HL-60/S4 treated with phorbol 12-myristate 13-acetate at 8.2 ng/mL for 4 days and 3 days (cell line): ENCODE results near the gene LAMC2.

ENCODE experiments used
- in situ Hi-C: fragments of 300-500 bp; cut with MboI; formaldehyde crosslinking; loops from 2 replicates; pipeline ENCODE4 v1.15.0; 2022; ENCODE audit warnings: low sequenced_read_pairs

The LAMC2 gene

GRCh38 chr1:183282101-183282855, 96.2 kb downstream of the LAMC2 start:
- in situ Hi-C loops, result loop anchor here (10.0 to 25.0 kb wide), 2 partner anchors 255 to 343 kb away; no protein-coding TSS in a partner anchor

DNA sequence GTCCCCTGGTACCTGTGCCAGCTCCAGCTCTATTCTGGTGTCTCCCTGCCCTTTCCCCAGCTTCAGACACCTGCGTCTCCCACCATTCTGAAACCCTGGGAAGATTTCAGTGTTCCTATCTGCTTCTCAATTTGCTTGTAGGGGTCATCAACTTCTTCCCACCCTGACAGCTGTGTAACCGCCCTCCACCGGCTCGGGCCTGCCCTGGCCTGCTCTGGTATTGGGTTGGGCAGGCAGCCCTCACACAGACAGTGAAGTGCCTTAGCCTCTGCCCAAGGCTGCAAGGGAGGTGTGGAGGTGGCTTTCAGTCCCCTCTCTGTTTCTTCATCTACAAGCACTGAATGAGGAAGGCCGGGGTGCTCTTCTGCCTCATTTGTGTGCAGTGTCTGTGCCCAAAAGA, 97.2 kb downstream of the LAMC2 start:
- in situ Hi-C loops, result loop anchor here (10.0 to 25.0 kb wide), 2 partner anchors 254 to 342 kb away; no protein-coding TSS in a partner anchor

DNA sequence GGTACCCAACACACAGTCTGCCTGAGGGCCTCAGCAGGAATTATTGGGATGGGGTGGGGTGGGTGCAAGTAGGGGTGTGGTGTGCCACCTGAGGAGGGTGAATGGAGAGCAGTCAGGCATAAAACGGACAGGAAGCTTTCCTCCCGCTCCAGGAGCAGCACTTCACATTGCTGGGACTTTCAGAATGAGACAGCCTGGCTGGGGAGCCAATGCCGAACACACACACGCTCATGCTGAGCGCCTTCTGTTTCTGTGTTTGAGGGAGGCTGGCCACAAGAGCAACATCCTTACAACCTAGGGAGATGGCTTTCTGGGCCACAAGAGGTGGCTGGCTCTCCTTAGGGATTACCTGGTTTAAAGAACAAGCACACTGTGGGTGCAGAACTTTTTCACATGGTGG, 98.0 kb downstream of the LAMC2 start:
- in situ Hi-C loops, result loop anchor here (10.0 to 25.0 kb wide), 2 partner anchors 253 to 341 kb away; no protein-coding TSS in a partner anchor

- in situ Hi-C loops, result loop anchor here (10.0 to 25.0 kb wide), 2 partner anchors 252 to 340 kb away; no protein-coding TSS in a partner anchor
Observed at GRCh38 chr1:183285256-183285655, 99.2 kb downstream of the LAMC2 start.

- in situ Hi-C loops, result loop anchor here (10.0 to 25.0 kb wide), 2 partner anchors 252 to 339 kb away; no protein-coding TSS in a partner anchor
Observed at GRCh38 chr1:183285746-183286145, 99.7 kb downstream of the LAMC2 start.

GRCh38 chr1:183287191-183287675, 101.2 kb downstream of the LAMC2 start:
- in situ Hi-C loops, result loop anchor here (10.0 to 25.0 kb wide), 2 partner anchors 250 to 338 kb away; no protein-coding TSS in a partner anchor

DNA sequence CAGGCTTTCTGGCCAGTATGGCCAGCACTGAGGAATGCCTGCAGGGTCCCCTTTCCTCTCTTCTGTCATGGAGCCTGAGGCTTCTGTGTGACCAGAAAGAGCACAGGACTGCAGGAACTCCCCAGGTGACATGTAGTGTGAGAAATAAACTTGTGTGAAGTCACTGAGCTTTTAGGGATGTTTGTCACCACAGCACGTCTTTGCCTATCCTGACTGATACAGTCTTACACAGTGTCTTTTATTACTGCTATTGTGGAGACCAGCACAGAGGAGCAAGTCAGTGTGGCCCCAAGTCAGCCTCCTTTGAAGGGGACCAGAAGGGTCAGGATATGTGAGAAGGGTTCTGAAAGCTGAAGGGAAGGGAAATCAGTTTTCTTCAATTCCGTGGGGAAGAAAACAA, 102.5 kb downstream of the LAMC2 start:
- in situ Hi-C loops, result loop anchor here (10.0 to 25.0 kb wide), 2 partner anchors 249 to 336 kb away; no protein-coding TSS in a partner anchor

GRCh38 chr1:183289051-183289496, 103.0 kb downstream of the LAMC2 start:
- in situ Hi-C loops, result loop anchor here (10.0 to 25.0 kb wide), 2 partner anchors 248 to 336 kb away; no protein-coding TSS in a partner anchor

DNA sequence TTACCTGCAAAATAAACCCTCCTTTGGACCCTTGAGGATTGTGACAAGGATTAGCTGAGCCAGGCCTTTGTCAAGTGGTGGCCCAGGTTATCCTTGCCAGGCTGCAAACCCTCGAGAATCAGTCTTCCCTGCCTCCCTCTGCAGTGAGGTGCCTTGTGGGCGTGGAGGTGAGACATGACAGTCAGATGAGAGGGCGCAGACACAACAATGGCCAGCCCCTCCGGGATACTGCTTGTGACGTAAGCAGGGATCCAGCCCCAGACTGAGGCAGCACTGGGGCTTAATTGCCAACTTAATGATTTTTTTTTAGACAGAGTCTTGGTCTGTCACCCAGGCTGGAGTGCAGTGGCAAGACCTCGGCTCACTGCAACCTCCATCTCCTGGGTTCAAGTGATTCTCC, 104.6 kb downstream of the LAMC2 start:
- in situ Hi-C loops, result loop anchor here (25.0 kb wide), 1 partner anchor 247 kb away; no protein-coding TSS in a partner anchor

- in situ Hi-C loops, result loop anchor here (25.0 kb wide), 1 partner anchor 246 kb away; no protein-coding TSS in a partner anchor
Observed at GRCh38 chr1:183291216-183291762, 105.2 kb downstream of the LAMC2 start.

DNA sequence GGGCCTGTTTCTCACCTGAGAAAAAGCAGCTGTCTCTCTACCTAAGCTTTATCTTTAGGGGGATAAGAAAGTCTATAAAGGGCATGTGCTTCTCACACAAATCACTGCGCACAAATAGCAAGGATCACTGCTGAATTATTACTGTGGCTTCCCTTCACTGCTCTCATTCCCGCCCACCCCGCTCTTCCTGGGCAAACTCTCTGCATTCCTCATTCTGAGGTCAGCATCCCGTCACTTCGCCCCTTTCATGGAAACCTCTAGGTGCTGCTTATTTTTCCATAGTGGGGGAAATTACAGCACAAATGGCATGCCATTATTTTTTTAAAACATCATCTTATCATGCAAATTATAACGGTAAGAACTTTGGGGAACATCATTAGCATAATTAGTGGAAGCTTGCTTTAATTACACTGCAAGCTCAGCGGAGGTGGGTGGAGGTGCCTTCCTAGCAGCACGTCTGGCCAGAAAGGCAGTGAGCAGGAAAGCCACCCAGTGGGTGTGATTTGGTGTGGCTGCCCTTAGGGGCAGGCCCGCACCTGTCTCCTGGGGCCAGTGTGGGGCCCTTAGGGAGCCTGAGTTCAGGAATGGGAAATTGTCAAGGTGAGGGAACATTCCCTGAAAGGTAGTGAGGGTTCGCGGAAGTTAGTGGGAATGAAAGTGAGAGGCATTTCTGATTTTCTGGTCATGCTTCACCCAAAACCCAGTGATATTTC, 105.9 kb downstream of the LAMC2 start:
- in situ Hi-C loops, result loop anchor here (25.0 kb wide), 1 partner anchor 245 kb away; no protein-coding TSS in a partner anchor

DNA sequence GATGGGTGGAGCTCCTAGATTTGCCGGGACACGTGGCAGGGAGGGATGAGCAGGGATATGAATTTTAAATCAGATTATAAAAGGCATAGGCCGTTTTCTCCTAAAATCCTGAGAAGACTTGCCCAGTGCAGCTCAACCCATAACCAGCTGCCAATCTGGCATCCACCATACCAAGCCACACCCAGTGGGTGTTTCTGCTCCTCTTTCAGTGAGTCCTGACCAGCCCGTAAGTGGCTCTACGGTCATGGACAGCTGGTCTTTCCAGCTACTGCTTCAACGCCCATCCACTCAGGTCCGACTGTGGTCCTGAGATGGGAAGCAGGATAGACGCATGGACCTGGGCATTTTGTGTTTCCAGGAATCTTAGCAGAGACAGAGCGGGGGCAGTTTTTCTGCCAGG, 107.2 kb downstream of the LAMC2 start:
- in situ Hi-C loops, result loop anchor here (25.0 kb wide), 1 partner anchor 244 kb away; no protein-coding TSS in a partner anchor

DNA sequence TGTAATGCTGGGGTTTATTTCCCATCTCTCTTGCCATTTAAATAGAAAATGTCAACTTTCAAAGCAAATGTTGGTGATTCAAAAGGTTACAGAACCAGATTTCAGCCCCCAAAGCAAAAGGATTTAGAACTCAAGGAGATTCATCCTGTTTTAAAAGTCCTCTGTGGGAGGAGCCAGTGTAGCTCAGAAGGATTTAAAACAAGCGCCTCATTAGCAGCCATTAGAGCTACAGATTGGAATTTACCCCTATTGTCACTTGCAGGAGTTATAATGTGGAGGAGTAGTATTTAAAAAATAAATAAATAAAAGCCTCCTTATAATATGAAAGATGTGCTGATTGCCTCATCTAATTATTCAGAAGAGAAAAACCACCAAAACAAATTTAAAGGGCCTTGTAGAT, 107.8 kb downstream of the LAMC2 start:
- in situ Hi-C loops, result loop anchor here (25.0 kb wide), 1 partner anchor 243 kb away; no protein-coding TSS in a partner anchor
